Measurements from ENCODE around the gene GABRG3. TPM values are rescaled to one million over a fixed set of nuclear protein-coding genes. Genes with fewer than 3 reads are reported as not detected.
A peak's percentile ranks its signal among the peaks of the same experiment; 100 is the strongest.

Gene GABRG3
- total RNA-seq, 1 experiment from 2014 or later = not detected

DNA sequence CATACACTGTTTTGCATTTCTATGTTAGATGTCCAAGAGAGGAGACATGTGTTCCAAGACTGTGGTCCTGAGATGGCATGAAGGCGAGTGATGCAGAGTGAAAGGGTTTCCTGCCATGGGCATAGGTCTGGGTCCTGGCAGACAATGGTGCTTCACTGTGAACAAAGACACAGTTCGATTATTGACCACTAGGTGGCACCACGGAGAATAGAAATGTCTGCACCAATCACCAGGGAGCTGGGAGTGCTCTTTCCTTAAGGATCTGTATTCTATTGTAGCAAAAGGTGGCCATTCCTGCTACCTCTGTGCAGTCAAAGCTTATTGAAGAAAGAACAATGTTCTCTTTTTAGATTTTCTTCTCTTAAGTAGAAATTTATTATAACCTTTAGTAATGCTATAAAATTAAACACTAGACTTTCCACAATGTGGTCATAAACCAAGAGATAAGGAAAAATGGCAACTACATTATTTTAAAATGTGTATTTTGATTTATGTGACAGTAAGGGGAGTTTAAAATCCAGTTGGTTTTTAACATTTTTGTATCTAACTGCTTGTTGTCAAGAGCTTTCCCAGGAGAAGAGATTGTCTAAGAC lies 88.7 kb downstream of the GABRG3 start:
- DNase-seq (ENCODE audit: low read depth, low spot score) (peak; percentile 0), ATAC-seq (peak; percentile 40; the same call in 1 of the 2 replicates)
- POLR2A ChIA-PET = no interaction called here
- no peak overlapping the region for H2AFZ ChIP-seq (ENCODE audit: low read depth, low read length, poor library complexity, severe bottlenecking)
- no TSS peak for BruUV-seq (replicated peaks)
- TF ChIP-seq, protein P1, sequence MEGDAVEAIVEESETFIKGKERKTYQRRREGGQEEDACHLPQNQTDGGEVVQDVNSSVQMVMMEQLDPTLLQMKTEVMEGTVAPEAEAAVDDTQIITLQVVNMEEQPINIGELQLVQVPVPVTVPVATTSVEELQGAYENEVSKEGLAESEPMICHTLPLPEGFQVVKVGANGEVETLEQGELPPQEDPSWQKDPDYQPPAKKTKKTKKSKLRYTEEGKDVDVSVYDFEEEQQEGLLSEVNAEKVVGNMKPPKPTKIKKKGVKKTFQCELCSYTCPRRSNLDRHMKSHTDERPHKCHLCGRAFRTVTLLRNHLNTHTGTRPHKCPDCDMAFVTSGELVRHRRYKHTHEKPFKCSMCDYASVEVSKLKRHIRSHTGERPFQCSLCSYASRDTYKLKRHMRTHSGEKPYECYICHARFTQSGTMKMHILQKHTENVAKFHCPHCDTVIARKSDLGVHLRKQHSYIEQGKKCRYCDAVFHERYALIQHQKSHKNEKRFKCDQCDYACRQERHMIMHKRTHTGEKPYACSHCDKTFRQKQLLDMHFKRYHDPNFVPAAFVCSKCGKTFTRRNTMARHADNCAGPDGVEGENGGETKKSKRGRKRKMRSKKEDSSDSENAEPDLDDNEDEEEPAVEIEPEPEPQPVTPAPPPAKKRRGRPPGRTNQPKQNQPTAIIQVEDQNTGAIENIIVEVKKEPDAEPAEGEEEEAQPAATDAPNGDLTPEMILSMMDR (IDR thresholded peaks at IDR 0.05 in 2 of 3, conservative IDR thresholded peaks at IDR 0.05 in 1 of 3; ENCODE audit: borderline replicate concordance in 1 of 3, insufficient read depth in 1 of 3, low read depth in 2 of 3, low read length in 2 of 3) = peak in 2 of 3 experiments; percentile 40 to 55; a peak in 4 of 6 replicates
- no peak for TF ChIP-seq ELF1 (IDR thresholded peaks at IDR 0.05; ENCODE audit: borderline replicate concordance, low read depth)
- peaks cover 0 to 42% of the 10 kb centered on the region in 2 experiments; a peak in 2 of 4 replicates for H3K9me3 ChIP-seq (ENCODE audit: control insufficient read depth in 1 of 2, insufficient read depth in 1 of 2, low read depth in 1 of 2, low read length in 2 of 2)
- CTCF ChIA-PET = no interaction called here
- H3K4me1 ChIP-seq (ENCODE audit: control insufficient read depth in 1 of 2, insufficient read depth in 2 of 2, low read length in 2 of 2) = no peaks in the 10 kb centered on the region
- H4K20me1 ChIP-seq (ENCODE audit: insufficient read depth) = no peaks in the 10 kb centered on the region
- no peaks in the 10 kb centered on the region for H3K9me2 ChIP-seq (ENCODE audit: insufficient read depth)
- no peaks in the 10 kb centered on the region for H3K36me3 ChIP-seq (ENCODE audit: control insufficient read depth in 1 of 2, insufficient read depth in 2 of 2, low read length in 2 of 2)
- H3K4me3 ChIP-seq (replicated peaks in 1 of 2; ENCODE audit: low read depth in 1 of 2, low read length in 2 of 2) = no peak overlapping the region
- H3K4me2 ChIP-seq (ENCODE audit: low read length) = no peak overlapping the region
- intact Hi-C loops (cut with micrococcal nuclease) = no loop called here
- no peak overlapping the region for H3K27ac ChIP-seq (ENCODE audit: low read depth, low read length)
- RAD21 ChIA-PET (ENCODE audit: low non-redundant PET in 1 of 2, low total read pairs in 2 of 2, uncharacterized antibody in 2 of 2, unreplicated experiment in 2 of 2) = no interaction called here
- no peaks in the 10 kb centered on the region for H3K79me2 ChIP-seq (ENCODE audit: insufficient read depth, low read length)
- no peaks in the 10 kb centered on the region for H3K27me3 ChIP-seq (ENCODE audit: insufficient read depth, low read length)
- no peak overlapping the region for H3K9ac ChIP-seq (ENCODE audit: low read length)

DNA sequence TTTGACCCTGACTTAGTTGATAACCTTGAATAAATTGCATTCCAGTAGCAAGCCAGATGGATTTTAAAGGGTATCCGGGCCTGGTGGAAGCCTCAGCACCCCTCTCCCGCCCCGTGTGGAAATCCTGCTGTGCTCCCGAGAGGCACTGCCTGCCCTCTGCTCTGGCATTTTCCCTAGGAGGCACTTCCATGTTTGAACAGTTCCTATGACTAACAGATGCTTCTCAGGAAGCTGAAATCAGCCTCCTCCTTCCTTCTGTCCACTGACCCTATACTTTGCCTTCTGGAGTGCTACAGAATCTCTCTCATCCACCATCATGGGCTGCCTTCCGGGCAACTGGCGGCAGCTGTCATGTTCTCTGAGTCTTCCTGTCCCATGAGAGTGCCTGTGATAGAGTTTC lies 90.8 kb downstream of the GABRG3 start:
- Histone ChIP-seq H3K4me3 (replicated peaks in 1 of 2; ENCODE audit: low read depth in 1 of 2, low read length in 2 of 2) (no peak overlapping the region), H2AFZ (ENCODE audit: low read depth, low read length, poor library complexity, severe bottlenecking) (no peak overlapping the region), H3K4me1 (ENCODE audit: control insufficient read depth in 1 of 2, insufficient read depth in 2 of 2, low read length in 2 of 2) (no peaks in the 10 kb centered on the region), H3K4me2 (ENCODE audit: low read length) (no peak overlapping the region), H3K27me3 (ENCODE audit: insufficient read depth, low read length) (no peaks in the 10 kb centered on the region), H3K9me3 (ENCODE audit: control insufficient read depth in 1 of 2, insufficient read depth in 1 of 2, low read depth in 1 of 2, low read length in 2 of 2) (peaks cover 0 to 51% of the 10 kb centered on the region in 2 experiments; a peak in 2 of 4 replicates), H3K9me2 (ENCODE audit: insufficient read depth) (no peaks in the 10 kb centered on the region), H3K27ac (ENCODE audit: low read depth, low read length) (no peak overlapping the region), H3K36me3 (ENCODE audit: control insufficient read depth in 1 of 2, insufficient read depth in 2 of 2, low read length in 2 of 2) (no peaks in the 10 kb centered on the region), H3K79me2 (ENCODE audit: insufficient read depth, low read length) (no peaks in the 10 kb centered on the region), H3K9ac (ENCODE audit: low read length) (no peak overlapping the region), H4K20me1 (ENCODE audit: insufficient read depth) (no peaks in the 10 kb centered on the region)
- ATAC-seq (no peak), DNase-seq (ENCODE audit: low read depth, low spot score) (no peak)
- ChIA-PET RAD21 (ENCODE audit: low non-redundant PET in 1 of 2, low total read pairs in 2 of 2, uncharacterized antibody in 2 of 2, unreplicated experiment in 2 of 2) (no interaction called here), CTCF (no interaction called here), POLR2A (no interaction called here)
- no peak for TF ChIP-seq JUND (IDR thresholded peaks at IDR 0.05)
- intact Hi-C loops (cut with micrococcal nuclease) = no loop called here
- BruUV-seq (replicated peaks) = no TSS peak

Data from HCT116 (cell line).